Measurements from ENCODE around the gene ZNF615.
"Not testable (repeated sequence)": the region's sequence is repeated elsewhere in the genome, so short reads cannot be mapped to it uniquely, and the experiment has no call there.

Gene ZNF615

DNA sequence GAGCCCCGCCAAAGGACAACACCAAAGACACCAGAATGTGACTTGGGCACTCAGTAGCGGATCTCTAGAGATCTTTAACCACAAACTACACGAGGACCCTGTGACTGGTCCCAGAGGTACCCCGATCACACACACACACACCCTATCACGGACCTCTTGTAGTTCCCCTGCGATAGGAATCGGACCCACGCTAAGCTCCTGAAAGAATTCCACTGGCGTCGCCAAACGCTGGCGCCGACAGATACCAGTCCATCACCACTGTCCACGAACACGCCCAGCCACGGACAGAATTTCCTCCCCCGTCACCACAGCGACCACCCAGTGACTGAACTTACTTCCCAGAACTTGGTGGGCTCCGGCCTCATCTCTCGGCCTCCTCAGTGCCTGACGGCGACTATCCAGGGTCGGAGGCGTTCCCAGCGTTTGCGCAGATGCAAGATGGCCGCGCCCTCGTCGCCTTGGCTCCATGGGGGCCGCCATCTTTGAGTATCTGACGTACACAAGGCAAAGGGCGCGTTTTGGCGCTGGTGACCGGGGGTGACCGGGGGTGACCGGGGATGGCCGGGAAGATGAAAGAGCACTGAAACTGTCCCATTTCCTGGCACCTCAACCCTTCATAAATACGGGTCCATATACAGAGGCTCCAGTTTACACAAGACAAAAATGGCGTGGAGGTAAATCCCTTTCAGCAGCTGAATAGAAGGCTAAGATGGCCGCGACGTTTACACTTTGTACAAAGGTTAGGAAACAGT lies at the start of gene ZNF615:
Gene ZNF615 (minus strand): TSS at position 406 of the 752 bp plus-strand sequence. CDS start 4,500 bp downstream, outside the sequence.
- DNase-seq (ENCODE audit: low spot score), result peak; percentile 86

- DNase-seq (ENCODE audit: low spot score), result not testable (repeated sequence)
Observed at GRCh38 chr19:52056480-52056879, 48.5 kb upstream of the ZNF615 start.

- DNase-seq (ENCODE audit: low spot score), result not testable (repeated sequence)
Observed at GRCh38 chr19:52051736-52052135, 43.7 kb upstream of the ZNF615 start.

GRCh38 chr19:52048555-52049501 lies 40.8 kb upstream of the ZNF615 start, which contains the start of gene ZNF432:
TSS of gene ZNF432 (minus strand) at chr19:52048838. CDS start at chr19:52046868, 1,970 bp downstream.
- peak; percentile 92 for DNase-seq (ENCODE audit: low spot score)

DNA sequence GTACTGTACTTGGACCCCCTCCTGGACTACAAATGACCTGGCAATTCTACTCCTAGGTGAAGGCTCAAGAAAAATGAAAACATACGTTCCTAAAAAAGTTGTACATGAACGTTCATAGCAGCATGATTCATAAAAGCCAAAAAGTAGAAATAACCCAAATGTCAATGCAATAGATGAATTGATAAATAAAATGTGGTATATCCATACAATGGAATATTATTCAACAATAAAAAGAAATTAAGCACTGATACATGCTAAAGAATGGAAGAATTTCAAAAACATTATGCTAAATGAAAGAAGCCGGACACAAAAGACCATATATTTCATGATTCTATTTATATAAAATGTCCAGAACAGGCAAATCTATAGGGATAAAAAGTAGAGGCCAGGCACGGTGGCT lies 31.2 kb upstream of the ZNF615 start:
- DNase-seq (ENCODE audit: low spot score), result no peak

GRCh38 chr19:52034051-52034728 lies 26.2 kb upstream of the ZNF615 start:
- DNase-seq (ENCODE audit: low spot score), result no peak

DNA sequence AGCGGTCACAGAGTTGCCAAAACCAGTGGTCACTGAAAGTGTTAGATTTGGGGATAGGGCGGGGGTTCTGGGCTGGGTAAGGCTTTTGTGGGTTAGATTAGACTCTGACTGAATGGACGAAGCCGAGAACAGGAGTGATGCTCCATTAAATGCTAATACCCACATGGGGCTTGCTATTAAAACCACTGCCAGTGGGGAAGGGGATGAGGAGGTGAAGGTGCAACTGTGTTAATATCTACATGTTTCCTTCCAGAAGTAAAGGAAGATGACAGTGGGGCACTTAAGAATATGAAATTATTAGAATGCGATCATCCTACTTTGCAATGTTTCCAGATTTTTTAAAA lies 20.7 kb upstream of the ZNF615 start:
- DNase-seq (ENCODE audit: low spot score), result no peak

DNA sequence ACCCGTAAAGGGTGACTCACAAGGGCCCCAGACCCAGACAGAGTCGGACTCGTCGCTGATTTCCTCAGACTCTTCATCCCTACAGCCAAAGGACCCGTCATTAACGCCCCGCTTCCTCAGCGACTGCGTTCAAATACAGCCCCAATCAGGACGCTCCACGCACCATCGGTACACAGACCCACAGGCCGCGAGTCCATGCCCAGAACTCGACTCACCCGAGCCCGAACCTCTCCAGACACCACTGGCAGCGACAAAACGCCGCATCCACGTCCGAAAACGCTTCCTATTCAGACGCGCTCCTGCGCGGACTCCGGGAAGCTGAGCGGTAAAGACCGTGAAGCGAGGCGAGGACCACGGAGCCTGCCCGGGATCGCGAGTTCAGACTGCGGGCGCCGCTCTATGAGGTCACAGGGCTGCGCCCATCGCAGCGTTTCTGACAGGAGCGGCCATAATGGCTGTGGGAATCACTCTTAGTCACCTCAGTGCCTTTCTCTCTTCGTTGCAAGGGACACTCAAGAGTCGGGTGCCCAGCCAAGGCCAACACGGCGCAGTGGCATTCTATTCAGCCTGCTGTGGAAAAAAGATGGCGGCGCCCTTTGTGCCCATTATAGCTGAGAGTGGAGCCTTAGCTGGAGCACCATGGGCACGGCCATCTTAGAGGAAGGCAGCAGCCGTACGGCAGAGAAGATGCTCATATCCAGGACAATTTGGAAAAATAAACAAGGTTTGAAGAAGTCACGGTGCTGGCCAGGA lies 20.2 kb upstream of the ZNF615 start, which contains the start of gene ZNF614:
Gene ZNF614 (minus strand): TSS at position 353 of the 753 bp plus-strand sequence. CDS start 2,634 bp downstream, outside the sequence.
- DNase-seq (ENCODE audit: low spot score), result peak; percentile 92

DNA sequence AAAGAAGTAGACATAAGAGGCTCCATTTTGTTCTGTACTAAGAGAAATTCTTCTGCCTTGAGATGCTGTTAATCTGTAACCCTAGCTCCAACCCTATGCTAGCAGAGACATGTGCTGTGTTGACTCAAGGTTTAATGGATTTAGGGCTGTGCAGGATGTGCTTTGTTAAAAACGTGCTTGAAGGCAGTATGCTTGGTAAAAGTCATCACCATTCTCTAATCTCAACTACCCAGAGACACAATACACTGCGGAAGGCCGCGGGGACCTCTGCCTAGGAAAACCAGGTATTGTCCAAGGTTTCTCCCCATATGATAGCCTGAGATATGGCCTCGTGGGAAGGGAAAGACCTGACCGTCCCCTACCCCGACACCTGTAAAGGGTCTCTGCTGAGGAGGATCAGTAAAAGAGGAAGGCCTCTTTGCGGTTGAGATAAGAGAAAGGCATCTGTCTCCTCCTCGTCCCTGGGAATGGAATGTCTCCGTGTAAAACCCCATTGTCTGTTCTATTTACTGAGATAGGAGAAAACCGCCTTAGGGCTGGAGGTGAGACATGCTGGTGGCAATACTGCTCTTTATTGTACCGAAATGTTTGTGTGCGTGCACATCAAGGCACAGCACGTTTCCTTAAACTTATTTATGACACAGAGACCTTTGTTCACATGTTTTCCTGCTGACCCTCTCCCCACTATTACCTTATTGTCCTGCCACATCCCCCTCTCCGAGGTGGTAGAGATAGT lies 18.4 kb upstream of the ZNF615 start:
- DNase-seq (ENCODE audit: low spot score), result peak; percentile 7

DNA sequence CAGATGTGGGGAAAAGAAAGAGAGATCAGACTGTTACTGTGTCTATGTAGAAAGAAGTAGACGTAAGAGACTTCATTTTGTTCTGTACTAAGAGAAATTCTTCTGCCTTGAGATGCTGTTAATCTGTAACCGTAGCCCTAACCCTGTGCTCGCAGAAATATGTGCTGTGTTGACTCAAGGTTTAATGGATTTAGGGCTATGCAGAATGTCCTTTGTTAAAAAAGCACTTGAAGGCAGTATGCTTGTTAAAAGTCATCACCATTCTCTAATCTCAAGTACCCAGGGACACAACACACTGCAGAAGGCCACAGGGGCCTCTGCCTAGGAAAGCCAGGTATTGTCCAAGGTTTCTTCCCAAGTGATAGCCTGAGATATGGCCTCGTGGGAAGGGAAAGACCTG lies 16.5 kb upstream of the ZNF615 start:
- peak; percentile 10 for DNase-seq (ENCODE audit: low spot score)

GRCh38 chr19:52022193-52022592 lies 14.2 kb upstream of the ZNF615 start:
- no peak for DNase-seq (ENCODE audit: low spot score)

- DNase-seq (ENCODE audit: low spot score), result no peak
Observed at GRCh38 chr19:52020506-52020905, 12.5 kb upstream of the ZNF615 start.

GRCh38 chr19:52010674-52011073 lies 2.7 kb upstream of the ZNF615 start:
- no peak for DNase-seq (ENCODE audit: low spot score)

GRCh38 chr19:52007451-52007805 lies 583 bp downstream of the ZNF615 start:
- no peak for DNase-seq (ENCODE audit: low spot score)

DNA sequence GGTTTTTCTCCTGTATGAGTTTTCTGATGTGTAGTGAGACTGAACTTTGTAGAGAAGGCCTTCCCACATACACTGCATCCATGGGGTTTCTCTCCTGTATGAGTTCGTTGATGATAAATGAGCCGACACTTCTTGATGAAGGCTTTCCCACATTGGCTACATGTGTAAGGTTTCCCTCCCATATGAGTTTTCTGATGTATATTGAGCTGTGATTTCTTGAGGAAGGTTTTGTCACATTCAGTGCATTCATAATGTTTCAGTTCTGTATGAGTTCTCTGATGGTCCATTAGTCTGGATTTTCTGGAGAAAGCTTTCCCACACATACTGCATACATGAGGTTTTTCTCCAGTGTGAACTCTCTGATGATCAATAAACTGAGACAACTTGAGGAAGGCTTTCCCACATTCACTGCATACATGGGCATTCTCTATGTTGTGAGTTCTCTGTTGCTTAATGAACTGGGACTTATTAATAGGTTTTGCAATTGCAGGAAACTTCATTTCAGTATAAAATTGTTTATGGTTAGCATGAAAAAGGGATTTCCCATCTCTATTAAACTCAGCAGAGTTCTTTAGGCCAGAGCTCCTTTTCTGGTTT lies 13.9 kb downstream of the ZNF615 start:
- DNase-seq (ENCODE audit: low spot score), result no peak

GRCh38 chr19:51993422-51993821 lies 14.6 kb downstream of the ZNF615 start:
- DNase-seq (ENCODE audit: low spot score), result no peak

DNA sequence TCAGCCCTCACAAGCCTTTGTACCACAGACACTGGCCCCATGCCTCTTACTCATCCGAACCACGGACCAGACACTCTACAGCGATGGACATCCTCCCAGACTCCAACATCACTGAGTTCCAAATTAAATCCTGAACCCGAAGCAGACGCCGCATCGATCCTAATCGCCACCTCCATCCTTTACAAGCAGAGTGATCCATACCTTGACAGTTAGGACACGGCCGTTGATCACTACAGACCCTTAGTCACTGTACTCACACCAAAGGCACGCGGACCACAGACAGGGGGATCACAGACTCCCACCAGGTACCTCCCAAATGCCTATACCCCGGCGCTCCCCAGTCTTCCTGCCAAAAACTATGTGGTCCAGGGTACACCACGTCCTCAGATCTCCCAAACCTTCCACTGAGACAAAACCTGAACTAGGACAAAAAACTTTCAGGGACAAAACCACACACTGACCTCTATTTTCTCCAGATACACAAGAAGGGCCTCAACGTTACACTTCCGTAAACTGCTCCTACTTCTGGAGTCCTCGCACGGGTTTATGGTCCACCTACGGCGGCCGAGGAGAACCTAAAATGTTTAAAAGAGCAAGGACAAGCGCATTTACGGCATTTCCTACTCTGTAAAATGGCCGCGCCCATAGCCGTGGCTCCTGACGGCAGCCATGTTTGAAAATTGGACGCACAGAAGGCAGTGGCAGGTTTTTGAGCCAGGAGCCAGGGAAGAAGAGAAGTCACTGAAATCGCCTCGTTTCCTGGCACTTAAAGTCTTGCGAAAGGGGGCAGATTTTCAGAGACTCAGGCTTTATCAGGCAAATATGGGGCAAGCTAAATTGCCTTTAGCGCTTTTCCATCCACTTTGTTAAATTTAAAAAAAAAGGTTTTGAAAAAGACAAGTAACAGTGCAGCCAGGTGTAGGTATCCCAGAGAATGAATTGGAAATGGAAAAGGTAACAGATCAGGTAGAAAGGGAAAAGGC lies 21.4 kb downstream of the ZNF615 start, which contains the start of gene ZNF350:
Gene ZNF350 (minus strand): TSS at position 532 of the 983 bp plus-strand sequence. CDS start 12,480 bp downstream, outside the sequence.
- DNase-seq (ENCODE audit: low spot score), result peak; percentile 97

DNA sequence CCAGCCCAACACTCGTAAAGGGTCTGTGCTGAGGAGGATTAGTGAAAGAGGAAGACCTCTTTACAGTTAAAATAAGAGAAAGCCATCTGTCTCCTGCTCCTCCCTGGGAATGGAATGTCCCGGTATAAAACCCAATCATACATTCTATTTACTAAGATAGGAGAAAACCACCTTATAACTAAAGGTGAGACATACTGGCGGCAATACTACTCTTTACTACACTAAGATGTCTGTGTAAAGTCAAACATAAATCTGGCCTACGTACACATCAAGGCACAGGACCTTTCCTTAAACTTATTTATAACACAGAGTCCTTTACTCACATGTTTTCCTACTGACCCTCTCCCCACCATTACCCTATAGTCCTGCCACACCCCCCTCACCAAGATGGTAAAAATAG lies 24.6 kb downstream of the ZNF615 start:
- DNase-seq (ENCODE audit: low spot score), result no peak

GRCh38 chr19:51980926-51981325 lies 27.1 kb downstream of the ZNF615 start:
- not testable (repeated sequence) for DNase-seq (ENCODE audit: low spot score)

Data from kidney tubule cell (primary cell).